Measurements from ENCODE around the gene TRAPPC14. TPM values are rescaled to one million over a fixed set of nuclear protein-coding genes. Genes with fewer than 3 reads are reported as not detected.

The TRAPPC14 gene
- total and polyA plus RNA-seq, 9 of the 15 experiments (the other 6 are each of a cell fraction or from before 2014, with no cell fraction given), result 0.42 to 45.9 (median 18.2) TPM

DNA sequence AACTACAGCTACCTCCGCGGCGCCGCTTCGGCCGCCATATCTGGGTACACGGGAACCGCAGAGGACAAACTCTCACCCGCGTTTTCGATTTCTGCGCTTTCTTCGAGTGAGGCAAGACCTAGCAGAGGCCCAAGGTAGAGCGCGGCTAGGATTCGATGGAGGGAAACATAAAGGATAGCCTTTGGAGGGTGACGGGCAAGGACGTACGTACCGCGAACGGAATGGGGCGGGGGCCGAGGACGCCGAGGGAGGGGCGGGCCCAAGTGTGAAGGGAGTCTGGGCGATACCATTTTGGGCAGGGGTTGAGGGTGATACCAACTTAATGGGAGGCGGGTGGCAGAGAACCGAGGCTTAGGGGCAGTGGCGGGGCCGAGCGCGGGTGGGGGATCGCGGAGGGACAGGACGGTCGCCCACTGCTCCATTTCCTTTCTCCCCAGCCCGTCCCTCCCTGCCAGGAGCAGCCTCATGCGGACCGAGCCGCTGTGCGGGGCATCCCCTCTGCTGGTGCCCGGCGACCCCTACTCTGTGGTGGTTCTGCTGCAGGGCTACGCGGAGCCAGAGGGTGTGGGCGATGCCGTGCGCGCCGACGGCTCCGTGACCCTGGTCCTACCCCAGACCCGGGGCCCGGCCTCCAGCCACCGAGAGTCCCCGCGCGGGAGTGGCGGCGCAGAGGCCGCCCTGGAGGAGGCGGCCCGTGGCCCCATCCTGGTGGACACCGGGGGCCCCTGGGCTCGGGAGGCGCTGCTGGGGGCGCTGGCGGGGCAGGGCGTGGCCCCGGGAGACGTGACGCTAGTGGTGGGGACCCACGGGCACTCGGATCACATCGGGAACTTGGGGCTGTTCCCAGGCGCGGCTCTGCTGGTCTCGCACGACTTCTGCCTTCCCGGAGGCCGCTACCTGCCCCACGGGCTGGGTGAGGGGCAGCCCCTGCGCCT is 31.3 kb downstream of the TRAPPC14 start, which contains the start of gene MBLAC1 (continued):
- peak; percentile 67; the same call in 1 of the 2 replicates for TF ChIP-seq PML (IDR thresholded peaks at IDR 0.05; ENCODE audit: low read length)
- TF ChIP-seq MBD2 (IDR thresholded peaks at IDR 0.05; ENCODE audit: borderline replicate concordance, low read depth), result peak; percentile 98
- no peak for TF ChIP-seq ZNF408 (CRISPR knock-in tag; IDR thresholded peaks at IDR 0.05; ENCODE audit: low read depth)
- TF ChIP-seq DPF2 (IDR thresholded peaks at IDR 0.05), result peak; percentile 54
- peak; percentile 98 for TF ChIP-seq ZFP36 (IDR thresholded peaks at IDR 0.05; ENCODE audit: low read depth, low read length, partially characterized antibody)
- peak; percentile 94 for TF ChIP-seq POLR2AphosphoS5 (IDR thresholded peaks at IDR 0.05; ENCODE audit: control insufficient read depth, insufficient read depth, low read depth, low read length)
- TF ChIP-seq ZNF23 (CRISPR knock-in tag; IDR thresholded peaks at IDR 0.05), result 0 out of 2 replicates have a peak, but pooled peaks have one; percentile 53
- TF ChIP-seq ZNF717 (CRISPR knock-in tag; IDR thresholded peaks at IDR 0.05), result no peak
- peak; percentile 54; the same call in 1 of the 2 replicates for TF ChIP-seq ZBTB1 (CRISPR knock-in tag; IDR thresholded peaks at IDR 0.05; ENCODE audit: borderline replicate concordance, low read depth)
- no peak for TF ChIP-seq PHB2 (IDR thresholded peaks at IDR 0.05; ENCODE audit: low read depth)
- no peak; the same call in 1 of the 2 replicates for TF ChIP-seq CHD2 (IDR thresholded peaks at IDR 0.05; ENCODE audit: low read depth, low read length)
- TF ChIP-seq DDX20 (tag; IDR thresholded peaks at IDR 0.05; ENCODE audit: low read depth), result no peak
- TF ChIP-seq PRMT5 (CRISPR knock-in tag; IDR thresholded peaks at IDR 0.05), result 0 out of 2 replicates have a peak, but pooled peaks have one; percentile 28
- TF ChIP-seq, protein P1, sequence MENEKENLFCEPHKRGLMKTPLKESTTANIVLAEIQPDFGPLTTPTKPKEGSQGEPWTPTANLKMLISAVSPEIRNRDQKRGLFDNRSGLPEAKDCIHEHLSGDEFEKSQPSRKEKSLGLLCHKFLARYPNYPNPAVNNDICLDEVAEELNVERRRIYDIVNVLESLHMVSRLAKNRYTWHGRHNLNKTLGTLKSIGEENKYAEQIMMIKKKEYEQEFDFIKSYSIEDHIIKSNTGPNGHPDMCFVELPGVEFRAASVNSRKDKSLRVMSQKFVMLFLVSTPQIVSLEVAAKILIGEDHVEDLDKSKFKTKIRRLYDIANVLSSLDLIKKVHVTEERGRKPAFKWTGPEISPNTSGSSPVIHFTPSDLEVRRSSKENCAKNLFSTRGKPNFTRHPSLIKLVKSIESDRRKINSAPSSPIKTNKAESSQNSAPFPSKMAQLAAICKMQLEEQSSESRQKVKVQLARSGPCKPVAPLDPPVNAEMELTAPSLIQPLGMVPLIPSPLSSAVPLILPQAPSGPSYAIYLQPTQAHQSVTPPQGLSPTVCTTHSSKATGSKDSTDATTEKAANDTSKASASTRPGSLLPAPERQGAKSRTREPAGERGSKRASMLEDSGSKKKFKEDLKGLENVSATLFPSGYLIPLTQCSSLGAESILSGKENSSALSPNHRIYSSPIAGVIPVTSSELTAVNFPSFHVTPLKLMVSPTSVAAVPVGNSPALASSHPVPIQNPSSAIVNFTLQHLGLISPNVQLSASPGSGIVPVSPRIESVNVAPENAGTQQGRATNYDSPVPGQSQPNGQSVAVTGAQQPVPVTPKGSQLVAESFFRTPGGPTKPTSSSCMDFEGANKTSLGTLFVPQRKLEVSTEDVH (IDR thresholded peaks at IDR 0.05; ENCODE audit: low read depth, partially characterized antibody), result no peak
- TF ChIP-seq, protein P2, sequence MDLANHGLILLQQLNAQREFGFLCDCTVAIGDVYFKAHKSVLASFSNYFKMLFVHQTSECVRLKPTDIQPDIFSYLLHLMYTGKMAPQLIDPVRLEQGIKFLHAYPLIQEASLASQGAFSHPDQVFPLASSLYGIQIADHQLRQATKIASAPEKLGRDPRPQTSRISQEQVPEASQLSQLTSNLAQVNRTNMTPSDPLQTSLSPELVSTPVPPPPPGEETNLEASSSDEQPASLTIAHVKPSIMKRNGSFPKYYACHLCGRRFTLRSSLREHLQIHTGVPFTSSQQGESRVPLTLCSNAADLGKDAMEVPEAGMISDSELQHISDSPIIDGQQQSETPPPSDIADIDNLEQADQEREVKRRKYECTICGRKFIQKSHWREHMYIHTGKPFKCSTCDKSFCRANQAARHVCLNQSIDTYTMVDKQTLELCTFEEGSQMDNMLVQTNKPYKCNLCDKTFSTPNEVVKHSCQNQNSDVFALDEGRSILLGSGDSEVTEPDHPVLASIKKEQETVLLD (IDR thresholded peaks at IDR 0.05), result peak; percentile 69
- TF ChIP-seq ZNF77 (CRISPR knock-in tag; IDR thresholded peaks at IDR 0.05), result no peak
- TF ChIP-seq, protein P3, sequence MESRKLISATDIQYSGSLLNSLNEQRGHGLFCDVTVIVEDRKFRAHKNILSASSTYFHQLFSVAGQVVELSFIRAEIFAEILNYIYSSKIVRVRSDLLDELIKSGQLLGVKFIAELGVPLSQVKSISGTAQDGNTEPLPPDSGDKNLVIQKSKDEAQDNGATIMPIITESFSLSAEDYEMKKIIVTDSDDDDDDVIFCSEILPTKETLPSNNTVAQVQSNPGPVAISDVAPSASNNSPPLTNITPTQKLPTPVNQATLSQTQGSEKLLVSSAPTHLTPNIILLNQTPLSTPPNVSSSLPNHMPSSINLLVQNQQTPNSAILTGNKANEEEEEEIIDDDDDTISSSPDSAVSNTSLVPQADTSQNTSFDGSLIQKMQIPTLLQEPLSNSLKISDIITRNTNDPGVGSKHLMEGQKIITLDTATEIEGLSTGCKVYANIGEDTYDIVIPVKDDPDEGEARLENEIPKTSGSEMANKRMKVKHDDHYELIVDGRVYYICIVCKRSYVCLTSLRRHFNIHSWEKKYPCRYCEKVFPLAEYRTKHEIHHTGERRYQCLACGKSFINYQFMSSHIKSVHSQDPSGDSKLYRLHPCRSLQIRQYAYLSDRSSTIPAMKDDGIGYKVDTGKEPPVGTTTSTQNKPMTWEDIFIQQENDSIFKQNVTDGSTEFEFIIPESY (CRISPR knock-in tag; IDR thresholded peaks at IDR 0.05), result no peak
- TF ChIP-seq RCOR1 (IDR thresholded peaks at IDR 0.05; ENCODE audit: borderline replicate concordance in 1 of 2, low read depth in 2 of 2, low read length in 2 of 2), result peak in 1 of 2 experiments; percentile 2; a peak in 1 of 4 replicates
